T-helper 2 cell treated with Interferon-gamma antibody and Interleukin-4, amounts not matched to agents 5 μg/mL and 100 μg/mL, for 36 hours (primary cell): ENCODE measurements around the gene PPP4R1.
"Not testable (repeated sequence)": the region's sequence is repeated elsewhere in the genome, so short reads cannot be mapped to it uniquely, and the experiment has no call there.

Experiments used
- DNase-seq: peaks from one replicate; pipeline ENCODE4 v3.0.0; 2021; ENCODE audit warnings: low spot score
- H3K27ac Mint-ChIP-seq: one replicate; pipeline ENCODE4 v1.8.0; 2021; ENCODE audit warnings: mild to moderate bottlenecking, mixed read lengths
- H3K27me3 Mint-ChIP-seq: one replicate; pipeline ENCODE4 v1.8.0; 2021; ENCODE audit warnings: low read depth, mixed read lengths
- H3K36me3 Mint-ChIP-seq: one replicate; pipeline ENCODE4 v1.8.0; 2021; ENCODE audit warnings: low read depth, mixed read lengths
- H3K4me1 Mint-ChIP-seq: one replicate; pipeline ENCODE4 v1.8.0; 2021; ENCODE audit warnings: low read depth, mixed read lengths
- H3K4me3 Mint-ChIP-seq: one replicate; pipeline ENCODE4 v1.8.0; 2022; ENCODE audit warnings: mild to moderate bottlenecking, moderate library complexity, mixed read lengths
- H3K9me3 Mint-ChIP-seq: one replicate; pipeline ENCODE4 v1.8.0; 2021; ENCODE audit warnings: mixed read lengths

The PPP4R1 gene

GRCh38 chr18:9616049-9616448 is 1.7 kb upstream of the PPP4R1 start:
- Mint-ChIP-seq H3K9me3 (no peaks in the 10 kb centered on the region), H3K4me1 (peaks cover 44% of the 10 kb centered on the region), H3K27ac (no peak overlapping the region), H3K27me3 (peaks cover 34% of the 10 kb centered on the region), H3K4me3 (no peak overlapping the region), H3K36me3 (peaks cover 8% of the 10 kb centered on the region)
- DNase-seq = no peak

GRCh38 chr18:9615280-9615797 is 980 bp upstream of the PPP4R1 start:
- Mint-ChIP-seq H3K4me3 (peak overlapping the region; percentile 69), H3K9me3 (no peaks in the 10 kb centered on the region), H3K4me1 (peaks cover 44% of the 10 kb centered on the region), H3K27ac (peak overlapping the region; percentile 80), H3K27me3 (peaks cover 31% of the 10 kb centered on the region), H3K36me3 (peaks cover 12% of the 10 kb centered on the region)
- DNase-seq = no peak

- peaks cover 12% of the 10 kb centered on the region for H3K36me3 Mint-ChIP-seq
- H3K9me3 Mint-ChIP-seq = no peaks in the 10 kb centered on the region
- H3K27me3 Mint-ChIP-seq = peaks cover 25% of the 10 kb centered on the region
- peak overlapping the region; percentile 94 for H3K4me3 Mint-ChIP-seq
- peak; percentile 35 for DNase-seq
- H3K4me1 Mint-ChIP-seq = peaks cover 42% of the 10 kb centered on the region
- H3K27ac Mint-ChIP-seq = peak overlapping the region; percentile 80
These were observed 584 bp downstream of the PPP4R1 start for GRCh38 chr18:9613550-9614400.

- Mint-ChIP-seq H3K9me3 (no peaks in the 10 kb centered on the region), H3K4me3 (peak overlapping the region; percentile 94), H3K27me3 (peaks cover 24% of the 10 kb centered on the region), H3K36me3 (peaks cover 13% of the 10 kb centered on the region), H3K4me1 (peaks cover 49% of the 10 kb centered on the region), H3K27ac (no peak overlapping the region)
- DNase-seq = no peak
These were observed 1.4 kb downstream of the PPP4R1 start for GRCh38 chr18:9612977-9613376.

- H3K4me1 Mint-ChIP-seq = peaks cover 49% of the 10 kb centered on the region
- peak overlapping the region; percentile 94 for H3K4me3 Mint-ChIP-seq
- no peaks in the 10 kb centered on the region for H3K9me3 Mint-ChIP-seq
- H3K27ac Mint-ChIP-seq = no peak overlapping the region
- peaks cover 24% of the 10 kb centered on the region for H3K27me3 Mint-ChIP-seq
- H3K36me3 Mint-ChIP-seq = peaks cover 13% of the 10 kb centered on the region
- DNase-seq = no peak
These were observed 2.0 kb downstream of the PPP4R1 start for GRCh38 chr18:9612215-9612830.

- H3K27me3 Mint-ChIP-seq = peaks cover 15% of the 10 kb centered on the region
- no peak overlapping the region for H3K4me3 Mint-ChIP-seq
- DNase-seq = no peak
- no peak overlapping the region for H3K27ac Mint-ChIP-seq
- peaks cover 33% of the 10 kb centered on the region for H3K4me1 Mint-ChIP-seq
- H3K36me3 Mint-ChIP-seq = peaks cover 16% of the 10 kb centered on the region
- H3K9me3 Mint-ChIP-seq = no peaks in the 10 kb centered on the region
These were observed 5.2 kb downstream of the PPP4R1 start for GRCh38 chr18:9609190-9609589.

- H3K36me3 Mint-ChIP-seq = peaks cover 16% of the 10 kb centered on the region
- H3K27ac Mint-ChIP-seq = no peak overlapping the region
- no peaks in the 10 kb centered on the region for H3K9me3 Mint-ChIP-seq
- peaks cover 15% of the 10 kb centered on the region for H3K27me3 Mint-ChIP-seq
- no peak overlapping the region for H3K4me3 Mint-ChIP-seq
- DNase-seq = no peak
- peaks cover 33% of the 10 kb centered on the region for H3K4me1 Mint-ChIP-seq
These were observed 5.6 kb downstream of the PPP4R1 start for GRCh38 chr18:9608728-9609127.

- Mint-ChIP-seq H3K27ac (no peak overlapping the region), H3K27me3 (peaks cover 11% of the 10 kb centered on the region), H3K4me3 (no peak overlapping the region), H3K4me1 (peaks cover 30% of the 10 kb centered on the region), H3K36me3 (peaks cover 16% of the 10 kb centered on the region), H3K9me3 (no peaks in the 10 kb centered on the region)
- no peak for DNase-seq
These were observed 6.1 kb downstream of the PPP4R1 start for GRCh38 chr18:9608298-9608697.

GRCh38 chr18:9607111-9607510 is 7.2 kb downstream of the PPP4R1 start:
- Mint-ChIP-seq H3K4me1 (peaks cover 18% of the 10 kb centered on the region), H3K36me3 (peaks cover 17% of the 10 kb centered on the region)
- not testable (repeated sequence) for H3K27me3 Mint-ChIP-seq, H3K9me3 Mint-ChIP-seq, H3K4me3 Mint-ChIP-seq, DNase-seq, H3K27ac Mint-ChIP-seq

GRCh38 chr18:9606039-9606438 is 8.3 kb downstream of the PPP4R1 start:
- peaks cover 9% of the 10 kb centered on the region for H3K9me3 Mint-ChIP-seq
- no peak overlapping the region for H3K27ac Mint-ChIP-seq
- no peak overlapping the region for H3K4me3 Mint-ChIP-seq

GRCh38 chr18:9604348-9604747 is 10.0 kb downstream of the PPP4R1 start:
- Mint-ChIP-seq H3K27ac (no peak overlapping the region), H3K9me3 (peaks cover 17% of the 10 kb centered on the region)

More at GRCh38 chr18:9606039-9606438, 8.3 kb downstream of the PPP4R1 start:
- no peak for DNase-seq
- Mint-ChIP-seq H3K27me3 (peaks cover 5% of the 10 kb centered on the region), H3K4me1 (peaks cover 15% of the 10 kb centered on the region), H3K36me3 (peaks cover 15% of the 10 kb centered on the region)

GRCh38 chr18:9599328-9599727 is 15.0 kb downstream of the PPP4R1 start:
- Mint-ChIP-seq H3K27me3 (peaks cover under 1% of the 10 kb centered on the region), H3K36me3 (peaks cover 22% of the 10 kb centered on the region), H3K9me3 (peaks cover 32% of the 10 kb centered on the region), H3K27ac (no peak overlapping the region), H3K4me3 (no peak overlapping the region), H3K4me1 (peaks cover 12% of the 10 kb centered on the region)
- no peak for DNase-seq

More at GRCh38 chr18:9604348-9604747, 10.0 kb downstream of the PPP4R1 start:
- H3K27me3 Mint-ChIP-seq = peaks cover 5% of the 10 kb centered on the region
- H3K4me1 Mint-ChIP-seq = peaks cover 13% of the 10 kb centered on the region
- peaks cover 13% of the 10 kb centered on the region for H3K36me3 Mint-ChIP-seq
- no peak overlapping the region for H3K4me3 Mint-ChIP-seq
- no peak for DNase-seq

- no peaks in the 10 kb centered on the region for H3K27me3 Mint-ChIP-seq
- DNase-seq = no peak
- H3K4me3 Mint-ChIP-seq = no peak overlapping the region
- peaks cover 12% of the 10 kb centered on the region for H3K4me1 Mint-ChIP-seq
- peaks cover 29% of the 10 kb centered on the region for H3K9me3 Mint-ChIP-seq
- peaks cover 23% of the 10 kb centered on the region for H3K36me3 Mint-ChIP-seq
- no peak overlapping the region for H3K27ac Mint-ChIP-seq
These were observed 16.8 kb downstream of the PPP4R1 start for GRCh38 chr18:9597609-9598008.

- Mint-ChIP-seq H3K4me3 (no peak overlapping the region), H3K36me3 (peaks cover 26% of the 10 kb centered on the region), H3K27me3 (no peaks in the 10 kb centered on the region), H3K4me1 (peaks cover 12% of the 10 kb centered on the region), H3K27ac (no peak overlapping the region), H3K9me3 (peaks cover 27% of the 10 kb centered on the region)
- DNase-seq = no peak
These were observed 17.4 kb downstream of the PPP4R1 start for GRCh38 chr18:9596843-9597526.
